HG03097 (cell line): ENCODE data around the gene TNK2.

Source experiments
- ATAC-seq: cut with Tn5 transposase; IDR thresholded peaks from one replicate; pipeline ENCODE4 v1.9.1; 2021; ENCODE audit not compliant: unreplicated experiment, low FRiP score

TNK2 gene

GRCh38 chr3:195886181-195887141, 21.9 kb downstream of the TNK2 start:
- ATAC-seq: no peak

- ATAC-seq: no peak
These were observed 23.1 kb downstream of the TNK2 start for GRCh38 chr3:195885036-195885891.

- no peak for ATAC-seq
These were observed 23.7 kb downstream of the TNK2 start for GRCh38 chr3:195884691-195885035.

- ATAC-seq: no peak
These were observed 24.6 kb downstream of the TNK2 start for GRCh38 chr3:195883801-195884200.

GRCh38 chr3:195883160-195883559, 25.2 kb downstream of the TNK2 start:
- no peak for ATAC-seq

- ATAC-seq: no peak
These were observed 26.3 kb downstream of the TNK2 start for GRCh38 chr3:195882002-195882441.

- ATAC-seq: no peak
These were observed 26.9 kb downstream of the TNK2 start for GRCh38 chr3:195881276-195881988.

GRCh38 chr3:195880037-195880431, 28.3 kb downstream of the TNK2 start:
- no peak for ATAC-seq

GRCh38 chr3:195879416-195880036, 28.8 kb downstream of the TNK2 start:
- no peak for ATAC-seq

GRCh38 chr3:195878424-195879274, 29.7 kb downstream of the TNK2 start:
- ATAC-seq: no peak

- no peak for ATAC-seq
These were observed 30.5 kb downstream of the TNK2 start for GRCh38 chr3:195877767-195878423.

- ATAC-seq: no peak
These were observed 31.1 kb downstream of the TNK2 start for GRCh38 chr3:195877136-195877715.

- ATAC-seq: no peak
These were observed 31.9 kb downstream of the TNK2 start for GRCh38 chr3:195876297-195877064.

GRCh38 chr3:195875482-195876236, 32.7 kb downstream of the TNK2 start:
- no peak for ATAC-seq

- no peak for ATAC-seq
These were observed 34.4 kb downstream of the TNK2 start for GRCh38 chr3:195873971-195874370.

GRCh38 chr3:195873281-195873887, 35.0 kb downstream of the TNK2 start:
- no peak for ATAC-seq

- no peak for ATAC-seq
These were observed 35.6 kb downstream of the TNK2 start for GRCh38 chr3:195872800-195873199.
